HCT116 (cell line): Measurements from ENCODE around the gene MCC. TPM values are rescaled to one million over a fixed set of nuclear protein-coding genes. Genes with fewer than 3 reads are reported as not detected.

Experiments
- ATAC-seq: fragments of 200-7000 bp; cut with Tn5 transposase; 2 replicates; pipeline ENCODE4 v1.9.1; 2020; ENCODE audit warnings: mild to moderate bottlenecking, moderate library complexity
- BruUV-seq: library from RNA; stranded (reverse); fragments of 400-500 nt; replicated peaks from 2 replicates; lab custom pipeline; 2021; lab: Mats Ljungman, UMichigan
- CTCF ChIA-PET: fragments of 300-600 bp; sonication (Branson Sonifier 250); formaldehyde crosslinking; loops from one replicate; lab custom pipeline; 2021; ENCODE audit warnings: antibody characterized with exemption; lab: Charles Lee
- POLR2A ChIA-PET: fragments of 300-600, 350-600 bp; sonication (Branson Sonifier 250); formaldehyde crosslinking; loops from one replicate; lab custom pipeline; 2021; ENCODE audit warnings: antibody characterized with exemption; lab: Charles Lee
- RAD21 ChIA-PET, 2 experiments: fragments of 300-600 bp; sonication (Branson Sonifier 250); formaldehyde crosslinking; loops; one replicate each; lab custom pipeline; 2023; ENCODE audit warnings: low total read pairs in 2 of 2; ENCODE audit not compliant: uncharacterized antibody in 2 of 2, unreplicated experiment in 2 of 2, low non-redundant PET in 1 of 2; lab: Charles Lee
- DNase-seq: peaks from one replicate; pipeline ENCODE4 v3.0.0-alpha.2; 2010; ENCODE audit warnings: low read depth, low spot score
- H2AFZ ChIP-seq: fragments of 200-600 bp; shearing (Covaris generic), sonication (generic); 2 replicates; pipeline ENCODE4 v1.6.1; 2017; ENCODE audit warnings: low read depth, mixed run types, mixed read lengths, antibody characterized with exemption, low read length; ENCODE audit not compliant: poor library complexity, severe bottlenecking
- H3K27ac ChIP-seq: 2 replicates; pipeline ENCODE4 v1.5.1; 2012; ENCODE audit warnings: low read depth, low read length
- H3K27me3 ChIP-seq: fragments of 200-600 bp; sonication (generic); 2 replicates; pipeline ENCODE4 v1.6.1; 2016; ENCODE audit warnings: mixed run types, low read length, mixed read lengths; ENCODE audit not compliant: insufficient read depth
- H3K36me3 ChIP-seq, 2 experiments: fragments of 200-500 bp in 1 of 2; fragments of 200-600 bp in 1 of 2; sonication (Bioruptor generic) in 1 of 2; sonication (generic) in 1 of 2; 2 replicates each; pipeline versions ENCODE4 v1.5.1 to v1.6.1; 2014 to 2016; ENCODE audit warnings: low read length in 2 of 2, inconsistent platforms in 1 of 2, mixed read lengths in 1 of 2, mixed run types in 1 of 2; ENCODE audit not compliant: insufficient read depth in 2 of 2, control insufficient read depth in 1 of 2
- H3K4me1 ChIP-seq, 2 experiments: fragments of 200-600 bp in 1 of 2; sonication (generic) in 1 of 2; 2 replicates each; pipeline versions ENCODE4 v1.5.1 to v1.6.1; 2012 to 2017; ENCODE audit warnings: low read length in 2 of 2, inconsistent platforms in 1 of 2, mild to moderate bottlenecking in 1 of 2, mixed read lengths in 1 of 2, mixed run types in 1 of 2, moderate library complexity in 1 of 2; ENCODE audit not compliant: insufficient read depth in 2 of 2, control insufficient read depth in 1 of 2
- H3K4me2 ChIP-seq: fragments of 200-600 bp; sonication (generic); 2 replicates; pipeline ENCODE4 v1.6.1; 2017; ENCODE audit warnings: mixed run types, low read length, mixed read lengths
- H3K4me3 ChIP-seq, 2 experiments: fragments of 200-600 bp in 1 of 2; sonication (generic) in 1 of 2; replicated peaks in 1 of 2; 2 replicates each; pipeline ENCODE4 v1.5.1; 2011 to 2016; ENCODE audit warnings: low read length in 2 of 2, control low read depth in 1 of 2, low read depth in 1 of 2, mild to moderate bottlenecking in 1 of 2, mixed read lengths in 1 of 2, mixed run types in 1 of 2
- H3K79me2 ChIP-seq: fragments of 200-600 bp; sonication (generic); 2 replicates; pipeline ENCODE4 v1.6.1; 2017; ENCODE audit warnings: mild to moderate bottlenecking, mixed run types, low read length, moderate library complexity, mixed read lengths; ENCODE audit not compliant: insufficient read depth
- H3K9ac ChIP-seq: fragments of 200-600 bp; sonication (generic); 2 replicates; pipeline ENCODE4 v1.6.1; 2016; ENCODE audit warnings: low read length, mixed read lengths
- H3K9me2 ChIP-seq: fragments of 200-600 bp; sonication (generic), shearing (Covaris generic); 2 replicates; pipeline ENCODE4 v1.6.1; 2017; ENCODE audit warnings: mixed run types, mild to moderate bottlenecking, moderate library complexity; ENCODE audit not compliant: insufficient read depth
- H3K9me3 ChIP-seq, 2 experiments: fragments of 200-500 bp in 1 of 2; fragments of 200-600 bp in 1 of 2; sonication (Bioruptor generic) in 1 of 2; sonication (generic) in 1 of 2; 2 replicates each; pipeline ENCODE4 v1.6.1; 2014 to 2017; ENCODE audit warnings: low read length in 2 of 2, mixed read lengths in 2 of 2, inconsistent platforms in 1 of 2, low read depth in 1 of 2, mild to moderate bottlenecking in 1 of 2, mixed run types in 1 of 2, moderate library complexity in 1 of 2; ENCODE audit not compliant: control insufficient read depth in 1 of 2, insufficient read depth in 1 of 2
- H4K20me1 ChIP-seq: fragments of 200-600 bp; sonication (generic), shearing (Covaris generic); 2 replicates; pipeline ENCODE4 v1.6.1; 2017; ENCODE audit warnings: mixed run types, mild to moderate bottlenecking, moderate library complexity; ENCODE audit not compliant: insufficient read depth
- CBX3 ChIP-seq: IDR thresholded peaks from 2 replicates; pipeline ENCODE4 v1.6.1; 2012; ENCODE audit warnings: low read depth
- CEBPB ChIP-seq: IDR thresholded peaks from 2 replicates; pipeline ENCODE4 v1.6.1; 2012; ENCODE audit warnings: low read depth
- EGR1 ChIP-seq: IDR thresholded peaks from 2 replicates; pipeline ENCODE4 v1.6.1; 2012; ENCODE audit warnings: low read depth
- ELF1 ChIP-seq: IDR thresholded peaks from 2 replicates; pipeline ENCODE4 v1.6.1; 2012; ENCODE audit warnings: low read depth, borderline replicate concordance
- EZH2phosphoT487 ChIP-seq: fragments of 200-600 bp; IDR thresholded peaks from 2 replicates; pipeline ENCODE4 v1.6.1; 2018; ENCODE audit warnings: antibody characterized with exemption, borderline replicate concordance
- FOSL1 ChIP-seq: IDR thresholded peaks from 2 replicates; pipeline ENCODE4 v1.6.1; 2012; ENCODE audit warnings: low read depth
- JUND ChIP-seq: IDR thresholded peaks from 2 replicates; pipeline ENCODE4 v1.6.1; 2012
- POLR2A ChIP-seq: IDR thresholded peaks from 2 replicates; pipeline ENCODE4 v1.7.0; 2011; ENCODE audit warnings: borderline replicate concordance; ENCODE audit not compliant: insufficient read depth, insufficient read length; ENCODE audit errors: extremely low read depth
- POLR2AphosphoS5 ChIP-seq: IDR thresholded peaks from 2 replicates; pipeline ENCODE4 v1.6.1; 2011; ENCODE audit warnings: mild to moderate bottlenecking, low read depth, low read length, moderate library complexity
- RAD21 ChIP-seq: IDR thresholded peaks from 2 replicates; pipeline ENCODE4 v1.6.1; 2012; ENCODE audit warnings: low read depth, mild to moderate bottlenecking
- SIN3A ChIP-seq: IDR thresholded peaks from 2 replicates; pipeline ENCODE4 v1.6.1; 2012; ENCODE audit warnings: low read depth
- SP1 ChIP-seq: IDR thresholded peaks from 2 replicates; pipeline ENCODE4 v1.6.1; 2012; ENCODE audit warnings: low read depth
- TCF7L2 ChIP-seq: IDR thresholded peaks from 2 replicates; pipeline ENCODE4 v1.7.0; 2011; ENCODE audit warnings: borderline replicate concordance, inconsistent platforms; ENCODE audit not compliant: insufficient read depth, insufficient read length; ENCODE audit errors: extremely low read depth
- YY1 ChIP-seq: IDR thresholded peaks from 2 replicates; pipeline ENCODE4 v1.6.1; 2011; ENCODE audit warnings: low read length, low read depth, moderate library complexity, mild to moderate bottlenecking; ENCODE audit not compliant: insufficient replicate concordance; ENCODE audit errors: extremely low read depth
- ZFX ChIP-seq: fragments of 450-650 bp; IDR thresholded peaks from 2 replicates; pipeline ENCODE4 v1.6.1; 2017
- intact Hi-C: fragments of 100-400 bp; cut with micrococcal nuclease; formaldehyde crosslinking; loops from 2 replicates; pipeline ENCODE4 v1.10.0; 2022
- total RNA-seq: library from RNA; stranded (reverse); gene quantifications from one replicate; pipeline ENCODE4 v1.2.1, GENCODE V29; 2021; ENCODE audit not compliant: unreplicated experiment
- TF ChIP-seq, protein P1 (sequence below): IDR thresholded peaks from 2 replicates; pipeline ENCODE4 v1.6.1; 2012; ENCODE audit warnings: low read depth
- TF ChIP-seq, protein P2 (sequence below): IDR thresholded peaks from 2 replicates; pipeline ENCODE4 v1.6.1; 2012
- TF ChIP-seq, protein P3 (sequence below), 3 experiments: fragments of 200-600 bp in 1 of 3; sonication (generic) in 1 of 3; IDR thresholded peaks in 2 of 3; conservative IDR thresholded peaks in 1 of 3; 2 replicates each; pipeline ENCODE4 v1.5.1; 2012 to 2017; ENCODE audit warnings: low read depth in 2 of 3, low read length in 2 of 3, antibody characterized with exemption in 1 of 3, borderline replicate concordance in 1 of 3, control low read depth in 1 of 3, mild to moderate bottlenecking in 1 of 3, mixed read lengths in 1 of 3, mixed run types in 1 of 3, moderate library complexity in 1 of 3; ENCODE audit not compliant: insufficient read depth in 1 of 3

The MCC gene
- total RNA-seq, 1 experiment from 2014 or later: 20.1 TPM

DNA sequence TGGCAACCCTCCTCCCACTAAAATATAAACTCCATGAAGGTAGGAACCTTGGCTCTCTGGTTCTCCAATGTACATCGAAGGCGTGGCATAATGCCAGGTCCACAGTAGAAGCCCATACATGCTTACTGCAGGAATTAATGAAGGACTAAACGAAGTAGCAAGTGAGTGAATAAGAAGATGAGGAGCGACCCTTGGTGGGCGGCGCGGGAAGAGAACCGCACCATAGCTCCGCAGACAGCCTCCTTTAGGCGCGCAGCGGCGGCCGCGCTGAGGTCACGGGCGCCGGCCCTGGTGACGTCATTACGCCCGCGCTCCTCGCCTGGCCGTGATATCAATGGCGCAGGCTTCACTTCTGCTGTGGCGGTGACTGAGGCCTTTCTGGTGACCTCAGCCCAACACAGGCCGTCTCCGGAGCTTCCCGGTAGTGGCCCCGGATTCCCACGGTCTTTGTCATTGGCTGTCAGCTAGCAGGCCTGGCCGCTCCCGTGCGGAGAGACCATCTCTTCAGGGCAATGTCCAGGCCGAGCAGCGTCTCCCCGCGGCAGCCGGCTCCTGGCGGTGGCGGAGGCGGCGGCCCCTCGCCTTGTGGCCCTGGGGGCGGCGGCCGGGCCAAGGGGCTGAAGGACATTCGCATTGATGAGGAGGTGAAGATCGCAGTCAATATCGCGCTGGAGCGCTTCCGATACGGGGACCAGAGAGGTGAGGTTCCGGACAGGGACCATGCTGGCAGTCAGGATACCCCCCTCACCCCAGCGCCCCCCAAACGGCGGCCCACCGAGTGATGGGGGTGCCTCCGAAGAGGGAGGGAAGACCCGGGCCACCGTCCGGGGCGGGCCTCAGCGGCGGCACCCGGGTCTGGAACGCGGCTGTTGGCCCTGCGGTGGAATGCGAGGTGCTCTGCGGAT is 25.4 kb upstream of the MCC start, which contains the start of gene YTHDC2:
YTHDC2 (plus strand) TSS at position 311 of the 905 bp plus-strand sequence; CDS start at position 513, 202 bp downstream.
- H3K9me3 ChIP-seq: peaks cover 0 to 6% of the 10 kb centered on the region in 2 experiments; a peak in 1 of 4 replicates
- H3K36me3 ChIP-seq: peaks cover 0 to 2% of the 10 kb centered on the region in 2 experiments; a peak in 2 of 4 replicates
- H3K9me2 ChIP-seq: no peaks in the 10 kb centered on the region
- H3K27me3 ChIP-seq: no peaks in the 10 kb centered on the region
- H3K27ac ChIP-seq: peak within 1 kb of the TSS; percentile 68
- peaks cover 0 to 15% of the 10 kb centered on the region in 2 experiments; a peak in 2 of 4 replicates for H3K4me1 ChIP-seq
- intact Hi-C loops: loop anchor here (1.0 to 5.0 kb wide), 3 partner anchors 94 to 306 kb away; no protein-coding TSS in a partner anchor
- H3K4me2 ChIP-seq: peak within 1 kb of the TSS; percentile 70
- H3K4me3 ChIP-seq: peak within 1 kb of the TSS; percentile 68 to 84
- DNase-seq (peak; percentile 73), ATAC-seq (peak; percentile 98)
- H4K20me1 ChIP-seq: no peaks in the 10 kb centered on the region
- H3K9ac ChIP-seq: peak within 1 kb of the TSS; percentile 84
- CTCF ChIA-PET: interaction anchor here (0.6 to 1.2 kb wide), 5 partner anchors 10 to 1555 kb away, joined by 3 read pairs; no protein-coding TSS in a partner anchor
- no TSS peak for BruUV-seq
- H2AFZ ChIP-seq: peak within 1 kb of the TSS; percentile 79
- RAD21 ChIA-PET: interaction anchor here in 1 of 2 experiments (0.9 kb wide), 1 partner anchor 64 kb away, joined by 3 read pairs; no protein-coding TSS in a partner anchor
- POLR2A ChIA-PET: no interaction called here
- peaks cover 46% of the 10 kb centered on the region for H3K79me2 ChIP-seq
- peak; percentile 90 for TF ChIP-seq ZFX
- TF ChIP-seq, protein P1, sequence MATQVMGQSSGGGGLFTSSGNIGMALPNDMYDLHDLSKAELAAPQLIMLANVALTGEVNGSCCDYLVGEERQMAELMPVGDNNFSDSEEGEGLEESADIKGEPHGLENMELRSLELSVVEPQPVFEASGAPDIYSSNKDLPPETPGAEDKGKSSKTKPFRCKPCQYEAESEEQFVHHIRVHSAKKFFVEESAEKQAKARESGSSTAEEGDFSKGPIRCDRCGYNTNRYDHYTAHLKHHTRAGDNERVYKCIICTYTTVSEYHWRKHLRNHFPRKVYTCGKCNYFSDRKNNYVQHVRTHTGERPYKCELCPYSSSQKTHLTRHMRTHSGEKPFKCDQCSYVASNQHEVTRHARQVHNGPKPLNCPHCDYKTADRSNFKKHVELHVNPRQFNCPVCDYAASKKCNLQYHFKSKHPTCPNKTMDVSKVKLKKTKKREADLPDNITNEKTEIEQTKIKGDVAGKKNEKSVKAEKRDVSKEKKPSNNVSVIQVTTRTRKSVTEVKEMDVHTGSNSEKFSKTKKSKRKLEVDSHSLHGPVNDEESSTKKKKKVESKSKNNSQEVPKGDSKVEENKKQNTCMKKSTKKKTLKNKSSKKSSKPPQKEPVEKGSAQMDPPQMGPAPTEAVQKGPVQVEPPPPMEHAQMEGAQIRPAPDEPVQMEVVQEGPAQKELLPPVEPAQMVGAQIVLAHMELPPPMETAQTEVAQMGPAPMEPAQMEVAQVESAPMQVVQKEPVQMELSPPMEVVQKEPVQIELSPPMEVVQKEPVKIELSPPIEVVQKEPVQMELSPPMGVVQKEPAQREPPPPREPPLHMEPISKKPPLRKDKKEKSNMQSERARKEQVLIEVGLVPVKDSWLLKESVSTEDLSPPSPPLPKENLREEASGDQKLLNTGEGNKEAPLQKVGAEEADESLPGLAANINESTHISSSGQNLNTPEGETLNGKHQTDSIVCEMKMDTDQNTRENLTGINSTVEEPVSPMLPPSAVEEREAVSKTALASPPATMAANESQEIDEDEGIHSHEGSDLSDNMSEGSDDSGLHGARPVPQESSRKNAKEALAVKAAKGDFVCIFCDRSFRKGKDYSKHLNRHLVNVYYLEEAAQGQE: no peak
- no peak for TF ChIP-seq CEBPB
- no peak for TF ChIP-seq TCF7L2
- TF ChIP-seq POLR2A: peak; percentile 87
- TF ChIP-seq, protein P2, sequence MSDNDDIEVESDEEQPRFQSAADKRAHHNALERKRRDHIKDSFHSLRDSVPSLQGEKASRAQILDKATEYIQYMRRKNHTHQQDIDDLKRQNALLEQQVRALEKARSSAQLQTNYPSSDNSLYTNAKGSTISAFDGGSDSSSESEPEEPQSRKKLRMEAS: peak; percentile 78
- no peak for TF ChIP-seq SP1
- TF ChIP-seq SIN3A: peak; percentile 83
- TF ChIP-seq CBX3: peak; percentile 89
- TF ChIP-seq EGR1: peak; percentile 43; the same call in 1 of the 2 replicates
- TF ChIP-seq ELF1: no peak
- TF ChIP-seq, protein P3, sequence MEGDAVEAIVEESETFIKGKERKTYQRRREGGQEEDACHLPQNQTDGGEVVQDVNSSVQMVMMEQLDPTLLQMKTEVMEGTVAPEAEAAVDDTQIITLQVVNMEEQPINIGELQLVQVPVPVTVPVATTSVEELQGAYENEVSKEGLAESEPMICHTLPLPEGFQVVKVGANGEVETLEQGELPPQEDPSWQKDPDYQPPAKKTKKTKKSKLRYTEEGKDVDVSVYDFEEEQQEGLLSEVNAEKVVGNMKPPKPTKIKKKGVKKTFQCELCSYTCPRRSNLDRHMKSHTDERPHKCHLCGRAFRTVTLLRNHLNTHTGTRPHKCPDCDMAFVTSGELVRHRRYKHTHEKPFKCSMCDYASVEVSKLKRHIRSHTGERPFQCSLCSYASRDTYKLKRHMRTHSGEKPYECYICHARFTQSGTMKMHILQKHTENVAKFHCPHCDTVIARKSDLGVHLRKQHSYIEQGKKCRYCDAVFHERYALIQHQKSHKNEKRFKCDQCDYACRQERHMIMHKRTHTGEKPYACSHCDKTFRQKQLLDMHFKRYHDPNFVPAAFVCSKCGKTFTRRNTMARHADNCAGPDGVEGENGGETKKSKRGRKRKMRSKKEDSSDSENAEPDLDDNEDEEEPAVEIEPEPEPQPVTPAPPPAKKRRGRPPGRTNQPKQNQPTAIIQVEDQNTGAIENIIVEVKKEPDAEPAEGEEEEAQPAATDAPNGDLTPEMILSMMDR (IDR thresholded peaks at IDR 0.05 in 2 of 3, conservative IDR thresholded peaks at IDR 0.05 in 1 of 3; ENCODE audit: borderline replicate concordance in 1 of 3, insufficient read depth in 1 of 3, low read depth in 2 of 3, low read length in 2 of 3): peak in 2 of 3 experiments; percentile 11 to 22; a peak in 2 of 6 replicates
- TF ChIP-seq YY1: peak; percentile 93
- peak; percentile 51 for TF ChIP-seq RAD21
- peak; percentile 98 for TF ChIP-seq POLR2AphosphoS5
- TF ChIP-seq EZH2phosphoT487: no peak
- TF ChIP-seq JUND: 0 out of 2 replicates have a peak, but pooled peaks have one; percentile 50
- no peak for TF ChIP-seq FOSL1
